ENCODE data around the gene MARCHF3. TPM values are rescaled to one million over a fixed set of nuclear protein-coding genes. Genes with fewer than 3 reads are reported as not detected.
"Not testable (repeated sequence)": the region's sequence is repeated elsewhere in the genome, so short reads cannot be mapped to it uniquely, and the experiment has no call there.

The MARCHF3 gene
- polyA plus RNA-seq, 12 donors: 6.0 to 13.0 (median 8.1) TPM; not detected in 1

GRCh38 chr5:127055880-127056653 is 25.7 kb upstream of the MARCHF3 start:
- DNase-seq: no peak

- not testable (repeated sequence) for DNase-seq
Observed at GRCh38 chr5:127053551-127053950, 23.2 kb upstream of the MARCHF3 start.

GRCh38 chr5:127053049-127053448 is 22.7 kb upstream of the MARCHF3 start:
- DNase-seq: no peak

GRCh38 chr5:127051591-127051990 is 21.2 kb upstream of the MARCHF3 start:
- no peak for DNase-seq

GRCh38 chr5:127046343-127047072 is 16.1 kb upstream of the MARCHF3 start:
- no peak for DNase-seq

- DNase-seq: no peak
Observed at GRCh38 chr5:127042593-127042992, 12.2 kb upstream of the MARCHF3 start.

GRCh38 chr5:127041571-127041970 is 11.2 kb upstream of the MARCHF3 start:
- DNase-seq: no peak

- DNase-seq: no peak
Observed at GRCh38 chr5:127040796-127041520, 10.6 kb upstream of the MARCHF3 start.

- DNase-seq: no peak
Observed at GRCh38 chr5:127038550-127038949, 8.2 kb upstream of the MARCHF3 start.

- DNase-seq: no peak
Observed at GRCh38 chr5:127031863-127032232, 1.5 kb upstream of the MARCHF3 start.

- no peak for DNase-seq
Observed at GRCh38 chr5:127031147-127031862, 947 bp upstream of the MARCHF3 start.

- peak; percentile 51 for DNase-seq
Observed at GRCh38 chr5:127029581-127030258, 638 bp downstream of the MARCHF3 start.

- DNase-seq: no peak
Observed at GRCh38 chr5:127028822-127029457, 1.4 kb downstream of the MARCHF3 start.

GRCh38 chr5:127027539-127027938 is 2.8 kb downstream of the MARCHF3 start:
- DNase-seq: no peak

- no peak for DNase-seq
Observed at GRCh38 chr5:127026166-127026565, 4.2 kb downstream of the MARCHF3 start.

- DNase-seq: no peak
Observed at GRCh38 chr5:127025467-127025866, 4.9 kb downstream of the MARCHF3 start.

- DNase-seq: peak; percentile 56
Observed at GRCh38 chr5:127024821-127025220, 5.5 kb downstream of the MARCHF3 start.

- DNase-seq: not testable (repeated sequence)
Observed at GRCh38 chr5:127023552-127024191, 6.7 kb downstream of the MARCHF3 start.

GRCh38 chr5:127022846-127023245 is 7.5 kb downstream of the MARCHF3 start:
- no peak for DNase-seq

GRCh38 chr5:127019928-127020327 is 10.4 kb downstream of the MARCHF3 start:
- DNase-seq: no peak
